NCI-H524 (cell line): ENCODE results near the gene COL20A1.
A peak's percentile ranks its signal among the peaks of the same experiment; 100 is the strongest.

ENCODE experiments used
- DNase-seq, 2 experiments: peaks; one replicate each; lab custom pipeline; 2025; lab: John Stamatoyannopoulos, UW

The COL20A1 gene

GRCh38 chr20:63309261-63310071, 16.5 kb downstream of the COL20A1 start:
- DNase-seq: peak in 1 of 2 experiments; percentile 32

DNA sequence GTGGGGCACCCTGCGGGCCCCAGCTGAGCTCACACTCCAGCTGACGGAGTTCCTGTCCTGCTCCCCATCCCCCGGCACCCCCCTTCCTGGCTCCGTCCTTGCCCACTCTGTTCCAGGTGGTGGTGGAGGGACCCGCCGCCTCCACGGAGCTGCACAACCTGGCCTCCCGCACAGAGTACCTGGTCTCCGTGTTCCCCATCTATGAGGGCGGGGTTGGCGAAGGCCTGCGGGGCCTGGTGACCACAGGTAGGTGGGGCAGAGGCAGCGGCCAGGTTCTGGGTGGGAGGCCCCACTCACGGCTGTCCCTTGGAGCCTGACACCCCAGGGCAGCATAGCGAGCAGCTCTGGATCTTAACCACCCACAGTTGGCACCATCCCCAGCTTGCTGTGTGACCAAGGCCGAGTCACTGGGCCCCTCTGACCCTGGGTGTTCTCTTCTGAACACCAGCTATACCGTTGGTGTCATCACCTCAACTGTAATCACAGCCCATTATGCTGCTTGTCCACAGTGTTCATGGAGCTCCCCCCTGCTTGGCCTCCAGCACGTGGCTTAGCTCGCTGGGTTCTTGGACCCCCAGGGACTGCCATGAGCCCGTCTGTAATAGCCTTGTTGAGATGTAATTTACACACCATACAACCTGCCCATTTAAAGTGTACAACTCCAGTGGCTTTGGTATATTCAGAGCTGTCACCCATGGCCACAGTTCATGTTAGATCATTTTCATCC, 17.4 kb downstream of the COL20A1 start:
- no peak for DNase-seq

DNA sequence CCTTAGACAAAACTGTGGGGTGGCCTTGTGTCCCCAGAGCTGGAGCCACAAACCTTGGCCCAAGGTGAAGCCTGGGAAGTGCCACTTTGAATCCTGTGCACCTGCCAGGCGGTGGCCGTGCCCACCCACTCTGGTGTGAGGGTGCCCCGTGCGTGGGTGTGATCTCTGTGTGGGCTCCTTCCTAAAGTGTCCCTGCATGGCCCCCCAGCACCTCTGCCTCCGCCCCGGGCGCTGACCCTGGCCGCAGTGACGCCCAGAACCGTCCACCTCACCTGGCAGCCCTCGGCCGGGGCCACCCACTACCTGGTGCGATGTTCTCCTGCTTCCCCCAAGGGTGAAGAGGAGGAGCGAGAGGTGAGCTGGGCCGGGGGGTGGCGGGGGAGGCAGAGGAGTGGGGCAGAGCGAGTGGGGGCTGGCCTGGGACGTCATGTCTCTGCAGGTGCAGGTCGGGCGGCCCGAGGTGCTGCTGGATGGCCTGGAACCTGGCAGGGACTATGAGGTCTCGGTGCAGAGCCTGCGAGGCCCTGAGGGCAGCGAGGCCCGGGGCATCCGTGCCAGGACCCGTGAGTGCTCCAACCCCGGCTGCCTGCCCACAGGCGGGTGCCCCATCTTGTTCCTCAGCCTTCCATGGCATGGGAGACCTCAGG, 18.3 kb downstream of the COL20A1 start:
- no peak for DNase-seq

DNA sequence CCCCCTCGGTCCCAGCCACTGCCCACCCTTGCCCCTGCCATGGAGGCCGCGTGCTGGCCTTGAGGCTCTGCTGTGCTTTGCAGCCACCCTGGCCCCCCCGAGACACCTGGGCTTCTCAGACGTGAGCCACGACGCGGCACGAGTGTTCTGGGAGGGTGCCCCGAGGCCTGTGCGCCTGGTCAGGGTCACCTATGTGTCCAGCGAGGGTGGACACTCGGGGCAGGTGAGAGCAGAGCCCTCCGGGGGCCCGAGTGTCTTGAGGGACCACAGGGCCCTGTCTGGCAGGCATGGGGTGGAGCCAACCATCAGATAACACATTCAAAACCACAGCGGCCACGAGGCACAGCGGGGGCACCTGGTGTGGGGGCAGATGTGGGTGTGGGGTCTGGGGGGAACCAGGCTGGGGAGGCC, 18.9 kb downstream of the COL20A1 start:
- no peak for DNase-seq

GRCh38 chr20:63312273-63312672, 19.3 kb downstream of the COL20A1 start:
- DNase-seq: peak in 1 of 2 experiments; percentile 19

- DNase-seq: peak in 1 of 2 experiments; percentile 63
Measured at GRCh38 chr20:63312690-63313348, 19.8 kb downstream of the COL20A1 start.

DNA sequence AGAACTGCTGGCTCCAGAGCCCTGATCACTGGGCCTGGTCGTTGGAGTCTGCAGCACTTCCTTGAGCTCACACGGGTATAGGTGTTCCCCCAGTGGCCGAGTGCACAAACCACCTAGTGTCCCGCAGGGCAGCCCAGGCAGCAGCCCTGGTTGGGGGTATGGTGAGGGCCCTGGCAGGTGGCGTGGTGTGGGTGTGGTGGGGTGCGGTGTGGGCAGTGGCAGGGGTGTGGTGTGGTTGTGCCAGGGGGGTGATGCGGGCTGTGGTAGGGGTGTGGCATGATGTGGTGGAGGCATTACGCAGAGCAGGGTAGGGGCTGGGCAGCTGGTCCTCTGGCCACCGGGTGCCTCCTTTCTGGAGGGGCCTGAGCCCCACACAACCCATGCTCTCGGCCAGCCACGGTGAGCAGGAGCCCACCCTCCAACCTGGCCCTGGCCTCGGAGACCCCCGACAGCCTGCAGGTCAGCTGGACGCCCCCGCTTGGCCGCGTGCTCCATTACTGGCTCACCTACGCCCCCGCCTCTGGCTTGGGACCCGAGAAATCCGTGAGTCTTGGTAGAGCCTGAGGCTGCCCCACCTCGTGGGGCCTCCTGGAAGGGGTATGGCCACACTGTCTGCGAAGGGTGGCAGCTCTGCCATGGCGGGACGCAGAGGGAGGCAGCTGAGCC, 20.5 kb downstream of the COL20A1 start:
- no peak for DNase-seq

DNA sequence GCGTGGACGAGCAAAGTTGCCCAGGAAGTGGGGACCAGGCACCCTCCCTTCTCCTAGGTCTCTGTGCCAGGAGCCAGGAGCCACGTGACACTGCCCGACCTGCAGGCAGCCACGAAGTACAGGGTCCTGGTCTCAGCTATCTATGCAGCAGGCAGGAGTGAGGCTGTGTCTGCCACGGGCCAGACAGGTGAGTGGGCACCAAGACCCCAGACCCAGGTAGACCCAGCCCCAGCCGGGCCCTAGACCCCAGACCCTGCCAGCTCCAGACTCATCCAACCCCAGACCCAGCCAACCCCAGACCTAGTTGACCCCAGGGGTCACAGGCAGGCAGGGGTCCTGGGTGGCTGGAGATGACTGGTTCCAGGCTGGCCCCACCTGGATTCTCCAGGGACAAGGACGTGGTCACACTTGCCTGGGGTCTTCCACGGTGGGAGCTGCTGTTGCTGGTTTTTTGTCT, 21.1 kb downstream of the COL20A1 start:
- DNase-seq: no peak

DNA sequence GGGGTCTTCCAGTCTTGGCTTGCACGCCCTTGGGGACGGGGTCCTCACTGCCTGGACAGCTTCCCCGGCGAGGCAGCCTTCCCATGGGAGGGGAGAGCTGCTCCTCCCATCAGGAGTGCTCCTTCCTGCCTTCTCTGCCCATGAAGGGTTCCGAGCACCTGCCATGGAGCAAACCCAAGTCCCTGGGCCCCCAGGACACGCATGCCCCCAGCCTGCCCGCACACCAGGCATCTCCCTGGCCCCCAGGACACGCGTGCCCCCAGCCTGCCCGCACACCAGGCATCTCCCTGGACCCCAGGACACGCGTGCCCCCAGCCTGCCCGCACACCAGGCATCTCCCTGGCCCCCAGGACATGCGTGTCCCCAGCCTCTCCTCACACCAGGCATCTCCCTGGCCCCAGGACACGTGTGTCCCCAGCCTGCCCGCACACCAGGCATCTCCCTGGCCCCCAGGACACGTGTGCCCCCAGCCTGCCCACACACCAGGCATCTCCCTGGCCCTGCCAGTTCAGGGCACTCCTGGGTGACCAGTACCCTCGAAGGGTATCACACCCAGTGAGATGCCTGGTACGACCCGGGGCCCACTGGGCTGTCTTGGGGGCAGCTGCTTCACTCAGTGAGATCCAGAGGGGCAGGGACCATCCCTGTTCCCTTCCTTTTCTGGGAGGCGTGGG, 21.7 kb downstream of the COL20A1 start:
- no peak for DNase-seq

- DNase-seq: peak in 1 of 2 experiments; percentile 65
Measured at GRCh38 chr20:63315240-63315689, 22.3 kb downstream of the COL20A1 start.

- peak in 1 of 2 experiments; percentile 40 for DNase-seq
Measured at GRCh38 chr20:63315731-63316491, 22.9 kb downstream of the COL20A1 start.

DNA sequence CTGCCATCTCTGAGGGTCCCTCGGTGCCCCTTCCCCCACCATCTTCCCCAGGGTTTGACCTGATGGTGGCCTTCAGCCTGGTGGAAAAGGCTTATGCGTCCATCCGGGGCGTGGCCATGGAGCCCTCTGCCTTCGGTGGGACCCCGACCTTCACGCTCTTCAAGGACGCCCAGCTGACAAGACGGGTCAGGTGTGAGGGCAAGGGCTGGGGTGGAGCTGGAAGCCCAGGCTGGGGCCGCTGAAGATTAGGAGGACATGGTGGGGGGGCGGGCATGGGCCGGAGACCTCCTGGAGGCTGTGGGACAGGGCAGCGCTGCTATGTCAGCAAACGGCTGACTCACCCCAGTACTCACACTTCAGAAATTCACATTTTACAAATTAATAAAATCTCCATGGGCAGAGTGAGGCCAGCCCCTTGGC, 23.5 kb downstream of the COL20A1 start:
- no peak for DNase-seq

- no peak for DNase-seq
Measured at GRCh38 chr20:63317061-63317460, 24.1 kb downstream of the COL20A1 start.

DNA sequence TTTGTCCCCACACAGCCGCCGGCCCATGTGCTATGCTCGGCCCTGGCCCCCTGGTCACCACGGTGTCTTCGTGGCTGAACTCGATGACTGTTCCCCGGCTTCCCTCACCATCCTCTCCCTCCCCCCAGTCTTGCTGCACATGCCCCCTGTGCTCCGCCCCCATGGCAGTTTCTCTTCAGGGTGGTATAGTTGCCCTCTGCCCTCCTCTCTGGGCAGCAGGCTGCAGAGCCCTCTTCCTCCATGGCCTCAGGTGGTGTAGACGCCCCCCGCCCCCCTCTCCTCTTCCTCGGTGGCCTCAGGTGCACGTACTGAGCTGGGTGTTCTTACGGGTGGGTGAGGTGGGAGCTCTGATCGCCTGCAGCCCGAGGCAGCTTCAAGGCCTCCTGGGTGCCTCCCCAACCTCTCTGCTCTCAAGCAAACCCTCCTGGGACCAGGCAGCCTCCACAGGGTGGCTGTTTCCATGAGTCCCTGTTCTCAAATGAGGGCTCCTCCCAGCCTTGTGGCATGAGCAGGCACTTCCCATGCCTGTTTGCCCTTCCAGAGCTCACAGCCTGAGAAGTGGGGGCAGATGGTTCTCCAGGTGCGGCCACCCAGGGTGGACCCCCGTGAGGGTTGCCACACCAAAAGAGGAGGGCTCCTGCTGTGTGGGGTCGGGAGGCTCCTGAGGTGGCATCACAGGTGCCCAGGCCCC, 24.8 kb downstream of the COL20A1 start:
- no peak for DNase-seq

DNA sequence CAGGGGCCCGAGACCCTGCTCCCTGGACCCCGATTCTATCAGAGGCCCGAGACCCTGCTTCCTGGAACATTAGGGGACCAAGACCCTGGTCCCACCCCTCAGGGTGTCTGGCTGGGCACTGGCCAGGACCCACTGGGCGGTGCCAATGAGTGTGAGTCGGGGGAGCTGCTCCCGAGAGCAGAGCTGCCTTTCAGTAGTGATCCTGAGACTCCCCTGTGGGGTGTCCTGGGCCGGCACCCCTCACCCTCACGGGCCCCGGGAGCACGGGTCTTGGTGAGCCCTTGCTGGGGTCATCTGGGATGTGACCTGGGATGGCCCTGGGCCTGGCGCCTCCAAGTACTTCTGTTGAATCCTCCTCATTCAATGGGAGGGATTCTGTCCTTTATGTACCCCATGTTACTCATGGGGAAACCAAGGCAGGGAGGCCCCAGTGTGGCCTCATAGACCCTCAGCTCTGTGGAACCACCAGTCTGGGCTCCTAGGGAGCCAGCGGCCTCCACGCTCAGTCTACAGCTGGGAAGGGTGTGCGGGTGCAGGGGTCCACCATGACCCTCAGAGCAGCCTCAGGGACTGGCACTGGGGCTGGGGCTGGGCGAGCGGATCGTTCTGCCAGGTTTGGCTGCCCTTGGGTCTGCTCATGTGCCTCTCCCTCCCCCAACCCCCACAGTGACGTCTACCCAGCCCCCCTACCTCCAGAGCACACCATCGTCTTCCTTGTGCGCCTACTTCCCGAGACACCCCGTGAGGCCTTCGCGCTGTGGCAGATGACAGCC, 25.6 kb downstream of the COL20A1 start:
- no peak for DNase-seq

DNA sequence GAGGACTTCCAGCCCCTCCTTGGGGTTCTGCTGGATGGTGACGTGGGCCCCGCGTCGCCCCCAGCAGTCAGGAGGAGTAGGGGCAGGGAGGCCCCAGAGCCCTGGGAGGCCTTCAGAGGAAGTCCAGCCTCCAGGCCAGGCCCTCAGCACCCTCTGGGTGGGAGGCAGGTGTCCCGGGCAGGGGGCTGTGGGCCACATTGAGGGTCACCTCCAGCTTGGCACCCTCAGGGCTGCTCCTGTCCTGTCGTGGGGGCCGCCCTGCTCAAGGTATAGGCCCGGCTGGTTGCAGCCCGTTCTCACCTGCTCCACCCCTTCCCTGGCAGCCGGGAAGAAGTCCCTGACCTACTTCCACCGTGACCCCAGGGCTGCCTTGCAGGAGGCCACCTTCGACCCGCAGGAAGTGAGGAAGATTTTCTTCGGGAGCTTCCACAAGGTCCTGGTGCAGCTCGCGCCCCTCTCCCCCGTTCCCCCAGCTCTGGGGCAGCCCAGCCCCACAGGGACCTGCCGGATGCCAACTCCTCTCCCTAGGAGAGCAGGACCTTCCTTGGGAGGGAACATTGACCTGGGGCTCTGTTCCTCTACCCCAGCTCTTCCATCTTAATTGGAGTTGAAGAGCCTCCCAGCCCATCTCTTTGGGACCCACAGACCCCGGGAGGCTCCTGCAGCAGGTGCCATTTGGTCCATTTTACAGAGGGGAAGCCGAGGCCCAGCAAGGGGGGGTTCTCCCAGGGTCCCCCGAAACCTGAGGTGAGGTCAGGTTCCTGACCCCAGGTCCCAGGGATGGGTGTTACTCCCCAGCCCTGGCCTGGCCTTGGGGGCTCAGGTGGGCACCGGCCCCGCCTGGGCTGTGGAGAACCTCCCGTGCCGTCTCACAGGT, 26.4 kb downstream of the COL20A1 start:
- DNase-seq: no peak

- DNase-seq: no peak
Measured at GRCh38 chr20:63320041-63320511, 27.1 kb downstream of the COL20A1 start.
